Endothelial cell of umbilical vein (primary cell): ENCODE data around the gene OSBPL10. TPM values are rescaled to one million over a fixed set of nuclear protein-coding genes. Genes with fewer than 3 reads are reported as not detected.

Experiments used
- BruUV-seq: library from RNA; stranded (reverse); fragments of 400-500 nt; replicated peaks from 2 replicates; lab custom pipeline; 2021; lab: Mats Ljungman, UMichigan
- CTCF ChIA-PET: fragments of 300-600, 350-600 bp; sonication (Branson Sonifier 250); formaldehyde crosslinking; loops from one replicate; lab custom pipeline; 2021; ENCODE audit warnings: antibody characterized with exemption, inconsistent platforms; lab: Charles Lee
- POLR2A ChIA-PET: fragments of 300-600, 350-600 bp; sonication (Branson Sonifier 250); formaldehyde crosslinking; loops from one replicate; lab custom pipeline; 2021; ENCODE audit warnings: antibody characterized with exemption, inconsistent platforms; lab: Charles Lee
- DNase-seq: peaks from one replicate; pipeline ENCODE4 v3.0.0-alpha.2; 2011; ENCODE audit warnings: low read depth, low spot score
- FAIRE-seq: peaks from 2 replicates; lab custom pipeline; 2011; peaks lifted over from hg19 to GRCh38; lab: Jason Lieb, UNC
- H2AFZ ChIP-seq: 2 replicates; pipeline ENCODE4 v1.6.0; 2012; ENCODE audit warnings: low read depth, low read length, control low read depth, inconsistent platforms
- H3K27ac ChIP-seq: 2 replicates; pipeline ENCODE4 v1.5.1; 2011; ENCODE audit warnings: low read depth, mild to moderate bottlenecking, control low read depth, low read length, moderate library complexity; ENCODE audit not compliant: insufficient read depth
- H3K27me3 ChIP-seq, 2 experiments: 2 replicates each; pipeline versions ENCODE4 v1.6.0 to v1.6.1; 2011; ENCODE audit warnings: low read length in 2 of 2, mixed read lengths in 1 of 2; ENCODE audit not compliant: control insufficient read depth in 2 of 2, insufficient read depth in 2 of 2
- H3K36me3 ChIP-seq, 2 experiments: 2 replicates in 1 of 2; 3 replicates in 1 of 2; pipeline ENCODE4 v1.5.1; 2011; ENCODE audit warnings: low read length in 2 of 2, mild to moderate bottlenecking in 1 of 2, moderate library complexity in 1 of 2; ENCODE audit not compliant: control insufficient read depth in 2 of 2, insufficient read depth in 2 of 2; ENCODE audit errors: extremely low read depth in 1 of 2
- H3K4me1 ChIP-seq: 3 replicates; pipeline ENCODE4 v1.5.1; 2011; ENCODE audit warnings: mild to moderate bottlenecking, low read length; ENCODE audit not compliant: control insufficient read depth, insufficient read depth; ENCODE audit errors: extremely low read depth
- H3K4me2 ChIP-seq: 2 replicates; pipeline ENCODE4 v1.6.1; 2011; ENCODE audit warnings: low read length, control low read depth, mixed read lengths; ENCODE audit not compliant: insufficient read depth
- H3K4me3 ChIP-seq, 3 experiments: fragments of 200-600 bp in 1 of 3; sonication (generic), shearing (Covaris generic) in 1 of 3; replicated peaks in 1 of 3; 2 replicates each; pipeline ENCODE4 v1.5.1; 2011 to 2016; ENCODE audit warnings: control low read depth in 3 of 3, low read length in 3 of 3, mild to moderate bottlenecking in 2 of 3, inconsistent platforms in 1 of 3, low read depth in 1 of 3, moderate library complexity in 1 of 3; ENCODE audit not compliant: insufficient read depth in 1 of 3
- H3K79me2 ChIP-seq: 2 replicates; pipeline ENCODE4 v1.6.0; 2012; ENCODE audit warnings: low read length, inconsistent platforms; ENCODE audit not compliant: control insufficient read depth, insufficient read depth
- H3K9ac ChIP-seq: replicated peaks from 2 replicates; pipeline ENCODE3; 2011; ENCODE audit warnings: low read length, control low read depth; ENCODE audit not compliant: insufficient read depth; ENCODE audit errors: extremely low read depth
- H3K9me1 ChIP-seq: replicated peaks from 3 replicates; pipeline ENCODE4 v1.6.0; 2011; ENCODE audit warnings: mild to moderate bottlenecking, low read length; ENCODE audit not compliant: control insufficient read depth, insufficient read depth; ENCODE audit errors: extremely low read depth
- H3K9me3 ChIP-seq: replicated peaks from 2 replicates; pipeline ENCODE4 v1.5.1; 2012; ENCODE audit warnings: low read length, inconsistent platforms; ENCODE audit not compliant: control insufficient read depth, insufficient read depth
- H4K20me1 ChIP-seq: replicated peaks from 2 replicates; pipeline ENCODE3; 2011; ENCODE audit warnings: mild to moderate bottlenecking, low read length; ENCODE audit not compliant: control insufficient read depth, insufficient read depth; ENCODE audit errors: extremely low read depth
- EZH2 ChIP-seq: IDR thresholded peaks from 2 replicates; pipeline ENCODE4 v1.6.1; 2012; ENCODE audit warnings: borderline replicate concordance, low read depth, mild to moderate bottlenecking, moderate library complexity, low read length, inconsistent platforms; ENCODE audit not compliant: severe bottlenecking
- FOS ChIP-seq: IDR thresholded peaks from 2 replicates; pipeline ENCODE4 v1.6.1; 2011; ENCODE audit warnings: mild to moderate bottlenecking, low read length, moderate library complexity, borderline replicate concordance; ENCODE audit not compliant: insufficient read depth
- GATA2 ChIP-seq: IDR thresholded peaks from 2 replicates; pipeline ENCODE4 v1.7.0; 2011; ENCODE audit warnings: low read depth, mild to moderate bottlenecking, moderate library complexity, mixed read lengths, low read length; ENCODE audit not compliant: insufficient read length, insufficient read depth
- JUN ChIP-seq: IDR thresholded peaks from 2 replicates; pipeline ENCODE4 v1.6.1; 2011; ENCODE audit warnings: borderline replicate concordance, low read depth; ENCODE audit not compliant: insufficient read length, insufficient read depth
- MAX ChIP-seq: IDR thresholded peaks from 2 replicates; pipeline ENCODE4 v1.6.1; 2011; ENCODE audit not compliant: insufficient read depth, insufficient read length
- MYC ChIP-seq: IDR thresholded peaks from one replicate; pipeline ENCODE4 v1.6.1; 2011; ENCODE audit warnings: mild to moderate bottlenecking, low read depth, low read length
- POLR2A ChIP-seq: IDR thresholded peaks from 2 replicates; pipeline ENCODE4 v1.6.1; 2012; ENCODE audit warnings: low read depth, mild to moderate bottlenecking, control low read depth, low read length
- POLR2AphosphoS5 ChIP-seq: IDR thresholded peaks from 2 replicates; pipeline ENCODE4 v1.6.1; 2012; ENCODE audit warnings: low read depth, mild to moderate bottlenecking, control low read depth, low read length, moderate library complexity; ENCODE audit not compliant: insufficient read depth
- dilution Hi-C: fragments of 300-500 bp; cut with MboI; formaldehyde crosslinking; loops from one replicate; pipeline ENCODE4 v1.15.0; 2019; ENCODE audit warnings: low sequenced_read_pairs; ENCODE audit not compliant: extremely low pct_ligation_motif_present
- intact Hi-C: fragments of 100-400 bp; cut with micrococcal nuclease; formaldehyde crosslinking; loops from one replicate; pipeline ENCODE4 v1.10.0; 2022
- polyA plus RNA-seq, 4 experiments: library from polyadenylated mRNA; depleted of rRNA in 3 of 4; stranded (reverse) in 3 of 4; unstranded in 1 of 4; fragments of >200 nt; gene quantifications; 2 replicates each; pipeline versions ENCODE4 v1.2.1 to v1.2.3, GENCODE V29; 2011 to 2012; ENCODE audit warnings: missing spikeins in 1 of 4
- total RNA-seq: library from RNA; stranded (reverse); gene quantifications from 2 replicates; pipeline ENCODE4 v1.2.3, GENCODE V29; 2021
- TF ChIP-seq, protein P1 (sequence below), 2 donors: IDR thresholded peaks; 1 replicate in 1 of 2; 2 replicates in 1 of 2; pipeline ENCODE4 v1.5.1; 2011; ENCODE audit warnings: low read length in 2 of 2, mild to moderate bottlenecking in 2 of 2, moderate library complexity in 2 of 2, control low read depth in 1 of 2, inconsistent platforms in 1 of 2, low read depth in 1 of 2; ENCODE audit not compliant: insufficient read depth in 1 of 2; ENCODE audit errors: extremely low read depth in 1 of 2

The OSBPL10 gene
- total and polyA plus RNA-seq, 2 donors (not counting 3 experiments of a cell fraction or from before 2014, with no cell fraction given): 10.8 to 47.6 TPM

- H3K27me3 ChIP-seq: no peaks in the 10 kb centered on the region
- dilution Hi-C loops: no loop called here
- H3K4me1 ChIP-seq: no peaks in the 10 kb centered on the region
- no peak for DNase-seq
- no peaks in the 10 kb centered on the region for H3K36me3 ChIP-seq
- H3K9ac ChIP-seq: no peak overlapping the region
- POLR2A ChIA-PET: no interaction called here
- no peak overlapping the region for H3K27ac ChIP-seq
- H3K79me2 ChIP-seq: no peaks in the 10 kb centered on the region
- TF ChIP-seq GATA2: no peak
- no peak for TF ChIP-seq POLR2AphosphoS5
- no peak for TF ChIP-seq POLR2A
- TF ChIP-seq MYC: no peak
- no peak for TF ChIP-seq FOS
- TF ChIP-seq, protein P1, sequence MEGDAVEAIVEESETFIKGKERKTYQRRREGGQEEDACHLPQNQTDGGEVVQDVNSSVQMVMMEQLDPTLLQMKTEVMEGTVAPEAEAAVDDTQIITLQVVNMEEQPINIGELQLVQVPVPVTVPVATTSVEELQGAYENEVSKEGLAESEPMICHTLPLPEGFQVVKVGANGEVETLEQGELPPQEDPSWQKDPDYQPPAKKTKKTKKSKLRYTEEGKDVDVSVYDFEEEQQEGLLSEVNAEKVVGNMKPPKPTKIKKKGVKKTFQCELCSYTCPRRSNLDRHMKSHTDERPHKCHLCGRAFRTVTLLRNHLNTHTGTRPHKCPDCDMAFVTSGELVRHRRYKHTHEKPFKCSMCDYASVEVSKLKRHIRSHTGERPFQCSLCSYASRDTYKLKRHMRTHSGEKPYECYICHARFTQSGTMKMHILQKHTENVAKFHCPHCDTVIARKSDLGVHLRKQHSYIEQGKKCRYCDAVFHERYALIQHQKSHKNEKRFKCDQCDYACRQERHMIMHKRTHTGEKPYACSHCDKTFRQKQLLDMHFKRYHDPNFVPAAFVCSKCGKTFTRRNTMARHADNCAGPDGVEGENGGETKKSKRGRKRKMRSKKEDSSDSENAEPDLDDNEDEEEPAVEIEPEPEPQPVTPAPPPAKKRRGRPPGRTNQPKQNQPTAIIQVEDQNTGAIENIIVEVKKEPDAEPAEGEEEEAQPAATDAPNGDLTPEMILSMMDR (IDR thresholded peaks at IDR 0.05; ENCODE audit: extremely low read depth in 1 of 2, insufficient read depth in 1 of 2, low read depth in 1 of 2, low read length in 2 of 2): no peak
- no peak for TF ChIP-seq EZH2
- no peak for TF ChIP-seq MAX
- TF ChIP-seq JUN: no peak
- intact Hi-C loops: loop anchor here (10.0 kb wide), 1 partner anchor 419 kb away; no protein-coding TSS in a partner anchor
- no TSS peak for BruUV-seq
- no peak overlapping the region for H3K4me3 ChIP-seq
- H3K9me3 ChIP-seq: no peaks in the 10 kb centered on the region
- no peak for FAIRE-seq
- CTCF ChIA-PET: no interaction called here
- no peaks in the 10 kb centered on the region for H3K9me1 ChIP-seq
- no peak overlapping the region for H3K4me2 ChIP-seq
- H4K20me1 ChIP-seq: no peaks in the 10 kb centered on the region
- H2AFZ ChIP-seq: no peak overlapping the region
Observed at GRCh38 chr3:31725976-31726375, 255.1 kb downstream of the OSBPL10 start.
